Measurements from ENCODE around the gene KIF5B.
"Not testable (repeated sequence)": the region's sequence is repeated elsewhere in the genome, so short reads cannot be mapped to it uniquely, and the experiment has no call there.

The KIF5B gene

GRCh38 chr10:32056136-32057035 lies at the start of gene KIF5B:
Gene KIF5B (minus strand): TSS chr10:32056425. CDS start chr10:32055973, 452 bp downstream.
- TF ChIP-seq, protein P1, sequence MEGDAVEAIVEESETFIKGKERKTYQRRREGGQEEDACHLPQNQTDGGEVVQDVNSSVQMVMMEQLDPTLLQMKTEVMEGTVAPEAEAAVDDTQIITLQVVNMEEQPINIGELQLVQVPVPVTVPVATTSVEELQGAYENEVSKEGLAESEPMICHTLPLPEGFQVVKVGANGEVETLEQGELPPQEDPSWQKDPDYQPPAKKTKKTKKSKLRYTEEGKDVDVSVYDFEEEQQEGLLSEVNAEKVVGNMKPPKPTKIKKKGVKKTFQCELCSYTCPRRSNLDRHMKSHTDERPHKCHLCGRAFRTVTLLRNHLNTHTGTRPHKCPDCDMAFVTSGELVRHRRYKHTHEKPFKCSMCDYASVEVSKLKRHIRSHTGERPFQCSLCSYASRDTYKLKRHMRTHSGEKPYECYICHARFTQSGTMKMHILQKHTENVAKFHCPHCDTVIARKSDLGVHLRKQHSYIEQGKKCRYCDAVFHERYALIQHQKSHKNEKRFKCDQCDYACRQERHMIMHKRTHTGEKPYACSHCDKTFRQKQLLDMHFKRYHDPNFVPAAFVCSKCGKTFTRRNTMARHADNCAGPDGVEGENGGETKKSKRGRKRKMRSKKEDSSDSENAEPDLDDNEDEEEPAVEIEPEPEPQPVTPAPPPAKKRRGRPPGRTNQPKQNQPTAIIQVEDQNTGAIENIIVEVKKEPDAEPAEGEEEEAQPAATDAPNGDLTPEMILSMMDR (IDR thresholded peaks at IDR 0.05; ENCODE audit: extremely low read depth, missing control alignments): no peak
- peak; percentile 97 for DNase-seq (ENCODE audit: low spot score)

- no peak for DNase-seq (ENCODE audit: low spot score)
- TF ChIP-seq, protein P1 (IDR thresholded peaks at IDR 0.05; ENCODE audit: extremely low read depth, missing control alignments): no peak
Measured at GRCh38 chr10:32105782-32106382, 49.7 kb upstream of the KIF5B start.

GRCh38 chr10:32104622-32105509 lies 48.6 kb upstream of the KIF5B start:
- TF ChIP-seq, protein P1 (IDR thresholded peaks at IDR 0.05; ENCODE audit: extremely low read depth, missing control alignments): no peak
- DNase-seq (ENCODE audit: low spot score): no peak

DNA sequence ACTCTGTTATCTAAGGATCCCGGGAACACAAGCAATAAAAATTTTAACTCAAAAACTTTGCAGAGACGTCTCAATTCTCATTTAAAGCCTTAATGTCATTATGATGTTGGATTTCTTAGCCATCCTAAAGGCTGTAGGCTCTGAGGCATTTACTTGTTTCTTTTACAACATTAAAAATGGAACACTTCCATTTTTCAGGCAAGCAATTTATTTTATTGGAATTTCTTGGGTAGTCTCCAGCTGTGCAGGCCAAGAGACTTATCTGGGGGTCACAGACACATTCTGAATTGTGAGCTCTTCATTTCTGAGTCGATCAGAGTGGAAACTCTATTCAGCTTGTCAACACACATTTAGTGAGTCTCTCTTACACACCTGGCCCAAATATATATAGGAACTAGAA lies 48.0 kb upstream of the KIF5B start:
- TF ChIP-seq, protein P1 (IDR thresholded peaks at IDR 0.05; ENCODE audit: extremely low read depth, missing control alignments): no peak
- DNase-seq (ENCODE audit: low spot score): no peak

DNA sequence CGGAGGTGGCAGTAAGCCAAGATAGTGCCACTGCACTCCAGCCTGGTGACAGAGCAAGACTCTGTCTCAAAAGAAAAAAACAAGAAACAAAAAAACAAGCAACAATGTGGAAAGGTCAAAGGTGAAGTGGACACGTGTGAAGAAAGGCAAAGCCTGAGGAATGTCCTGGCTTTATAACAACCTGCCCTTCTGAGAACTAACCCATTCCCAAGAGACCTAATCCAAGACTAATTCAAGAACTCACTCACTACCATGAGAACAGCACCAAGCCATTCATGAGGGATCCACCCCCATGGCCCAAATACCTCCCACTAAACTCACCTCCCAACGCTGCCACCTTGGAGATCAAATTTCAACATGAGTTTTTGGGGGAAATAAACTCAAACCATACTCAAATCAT lies 47.5 kb upstream of the KIF5B start:
- no peak for DNase-seq (ENCODE audit: low spot score)
- TF ChIP-seq, protein P1 (IDR thresholded peaks at IDR 0.05; ENCODE audit: extremely low read depth, missing control alignments): no peak

GRCh38 chr10:32098566-32099259 lies 42.5 kb upstream of the KIF5B start:
- DNase-seq (ENCODE audit: low spot score): not testable (repeated sequence)

DNA sequence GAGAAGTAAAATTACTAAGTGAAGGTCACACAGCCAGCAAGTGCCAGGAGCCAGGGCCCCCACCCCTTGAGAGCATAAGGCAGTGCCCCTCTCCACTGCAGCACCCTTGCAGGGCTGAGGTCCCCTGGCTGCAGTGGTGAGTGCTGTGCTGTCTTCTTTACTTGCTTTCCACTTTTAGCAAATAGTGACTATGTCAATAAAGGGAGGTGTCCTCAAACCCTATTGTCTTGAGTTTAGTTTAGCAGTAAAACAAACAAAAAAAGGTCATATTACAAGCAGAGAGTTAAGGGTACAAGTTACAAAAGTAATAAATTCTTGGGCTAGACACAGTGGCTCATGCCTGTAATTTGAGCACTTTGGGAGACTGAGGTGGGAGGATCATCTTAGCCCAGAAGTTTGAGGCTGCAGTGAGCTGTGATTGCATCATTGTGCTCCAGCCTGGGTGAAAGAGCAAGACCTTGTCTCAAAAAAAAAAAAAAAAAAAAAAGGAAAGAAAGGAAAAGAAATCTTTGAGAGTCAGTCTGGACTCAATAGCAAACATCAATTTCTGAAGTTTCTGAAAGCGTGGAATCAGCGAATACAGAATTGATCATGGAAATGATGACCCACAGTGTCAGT lies 39.0 kb upstream of the KIF5B start:
- TF ChIP-seq, protein P1 (IDR thresholded peaks at IDR 0.05; ENCODE audit: extremely low read depth, missing control alignments): no peak
- DNase-seq (ENCODE audit: low spot score): no peak

Data from GM20000 (cell line).